Measurements from ENCODE around the gene MCF2L.

MCF2L gene

DNA sequence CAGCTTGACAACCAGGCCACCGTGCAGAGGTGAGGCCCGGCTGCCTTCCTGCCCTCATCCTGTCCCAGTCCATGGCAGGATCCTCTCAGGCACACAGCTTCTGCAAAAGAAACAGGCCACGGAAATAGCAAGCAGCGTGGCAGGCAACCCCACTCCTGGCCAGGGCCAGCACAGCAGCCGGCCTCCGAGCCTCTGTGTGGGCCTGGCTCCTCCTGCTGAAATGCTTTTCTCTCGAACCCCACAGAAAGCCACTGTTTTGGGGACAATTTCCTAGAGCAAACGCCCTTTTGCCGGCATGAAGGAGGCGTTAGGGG is 97.1 kb downstream of the MCF2L start:
- no CpG with 5 or more reads among the region's 10 CpGs for WGBS, 2 donors (ENCODE audit: extremely low coverage in 2 of 2, insufficient read length in 2 of 2, insufficient replicate concordance in 1 of 2)
- Histone ChIP-seq H2BK12ac (ENCODE audit: low read length) (no peak overlapping the region), H2BK120ac (ENCODE audit: low read depth, low read length) (no peak overlapping the region), H3K23ac (ENCODE audit: low read depth, low read length, poor library complexity) (peak overlapping the region; percentile 48), H3K27ac (replicated peaks; ENCODE audit: low read length) (no peak overlapping the region), H4K91ac (ENCODE audit: low read depth, low read length, poor library complexity) (no peak overlapping the region), H3K9me3 (replicated peaks in 1 of 2; ENCODE audit: control insufficient read depth in 2 of 2, insufficient read depth in 1 of 2, low read depth in 1 of 2, low read length in 2 of 2) (no peaks in the 10 kb centered on the region), H3K14ac (ENCODE audit: low read length) (no peak overlapping the region), H2AFZ (ENCODE audit: low read length) (no peak overlapping the region), H3K9ac (ENCODE audit: low read depth, low read length, poor library complexity) (no peak overlapping the region), H3K36me3 (replicated peaks in 1 of 2; ENCODE audit: control insufficient read depth in 2 of 2, insufficient read depth in 2 of 2, low read length in 2 of 2) (peaks cover 12 to 24% of the 10 kb centered on the region in 2 donors), H3K27me3 (ENCODE audit: control insufficient read depth in 3 of 3, insufficient read depth in 3 of 3, low read depth in 1 of 3, low read length in 3 of 3) (no peaks in the 10 kb centered on the region), H3K79me1 (ENCODE audit: low read depth, low read length) (peaks cover 5% of the 10 kb centered on the region), H2AK5ac (ENCODE audit: low read depth, low read length) (no peak overlapping the region), H2BK5ac (ENCODE audit: low read length) (no peak overlapping the region), H3K4me2 (ENCODE audit: insufficient read depth, low read length, poor library complexity, severe bottlenecking) (no peak overlapping the region), H3K4ac (ENCODE audit: low read length) (no peak overlapping the region), H4K8ac (ENCODE audit: low read depth, low read length) (no peak overlapping the region), H3K4me3 (ENCODE audit: low read length in 2 of 2) (no peak overlapping the region), H3K18ac (ENCODE audit: low read length) (no peak overlapping the region), H3K4me1 (ENCODE audit: control insufficient read depth in 2 of 2, insufficient read depth in 1 of 2, low read depth in 1 of 2, low read length in 2 of 2) (peaks cover 4 to 7% of the 10 kb centered on the region in 2 donors), H2BK15ac (ENCODE audit: low read length) (no peak overlapping the region)
- no peak for DNase-seq (ENCODE audit: low spot score)

DNA sequence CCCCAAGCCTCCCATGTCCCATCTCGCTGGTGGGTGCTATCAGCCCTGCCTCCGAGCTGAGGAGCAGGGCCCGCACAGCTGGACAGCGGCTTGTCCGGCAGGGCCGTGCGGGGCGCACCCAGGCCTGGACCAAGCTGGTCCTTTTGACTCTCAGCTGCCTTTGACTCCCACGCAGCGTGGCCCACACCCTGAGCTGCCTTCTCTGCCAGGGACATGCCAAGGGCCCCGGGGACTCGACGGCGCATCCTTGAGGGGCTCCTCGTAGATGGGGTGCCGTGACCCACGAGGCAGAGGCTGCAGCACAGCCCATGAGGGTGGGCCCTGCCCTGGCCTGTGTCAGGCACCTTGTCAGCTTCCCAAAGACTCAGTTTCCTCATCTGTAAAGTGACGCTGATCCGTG is 97.7 kb downstream of the MCF2L start:
- no CpG with 5 or more reads among the region's 19 CpGs for WGBS, 2 donors (ENCODE audit: extremely low coverage in 2 of 2, insufficient read length in 2 of 2, insufficient replicate concordance in 1 of 2)
- Histone ChIP-seq H3K9ac (ENCODE audit: low read depth, low read length, poor library complexity) (no peak overlapping the region), H2BK5ac (ENCODE audit: low read length) (no peak overlapping the region), H3K36me3 (replicated peaks in 1 of 2; ENCODE audit: control insufficient read depth in 2 of 2, insufficient read depth in 2 of 2, low read length in 2 of 2) (peaks cover 14 to 24% of the 10 kb centered on the region in 2 donors), H3K4me2 (ENCODE audit: insufficient read depth, low read length, poor library complexity, severe bottlenecking) (no peak overlapping the region), H2BK120ac (ENCODE audit: low read depth, low read length) (no peak overlapping the region), H4K8ac (ENCODE audit: low read depth, low read length) (peak overlapping the region; percentile 86), H3K27me3 (ENCODE audit: control insufficient read depth in 3 of 3, insufficient read depth in 3 of 3, low read depth in 1 of 3, low read length in 3 of 3) (no peaks in the 10 kb centered on the region), H4K91ac (ENCODE audit: low read depth, low read length, poor library complexity) (no peak overlapping the region), H2AK5ac (ENCODE audit: low read depth, low read length) (no peak overlapping the region), H3K14ac (ENCODE audit: low read length) (no peak overlapping the region), H3K4me1 (ENCODE audit: control insufficient read depth in 2 of 2, insufficient read depth in 1 of 2, low read depth in 1 of 2, low read length in 2 of 2) (peaks cover 4 to 7% of the 10 kb centered on the region in 2 donors), H3K4ac (ENCODE audit: low read length) (no peak overlapping the region), H3K23ac (ENCODE audit: low read depth, low read length, poor library complexity) (peak overlapping the region; percentile 73), H3K27ac (replicated peaks; ENCODE audit: low read length) (no peak overlapping the region), H2BK15ac (ENCODE audit: low read length) (no peak overlapping the region), H3K79me1 (ENCODE audit: low read depth, low read length) (peaks cover 5% of the 10 kb centered on the region), H3K9me3 (replicated peaks in 1 of 2; ENCODE audit: control insufficient read depth in 2 of 2, insufficient read depth in 1 of 2, low read depth in 1 of 2, low read length in 2 of 2) (peaks cover 0 to under 1% of the 10 kb centered on the region in 2 donors), H3K4me3 (ENCODE audit: low read length in 2 of 2) (no peak overlapping the region), H2AFZ (ENCODE audit: low read length) (no peak overlapping the region), H2BK12ac (ENCODE audit: low read length) (no peak overlapping the region), H3K18ac (ENCODE audit: low read length) (peak overlapping the region; percentile 13)
- no peak for DNase-seq (ENCODE audit: low spot score)

DNA sequence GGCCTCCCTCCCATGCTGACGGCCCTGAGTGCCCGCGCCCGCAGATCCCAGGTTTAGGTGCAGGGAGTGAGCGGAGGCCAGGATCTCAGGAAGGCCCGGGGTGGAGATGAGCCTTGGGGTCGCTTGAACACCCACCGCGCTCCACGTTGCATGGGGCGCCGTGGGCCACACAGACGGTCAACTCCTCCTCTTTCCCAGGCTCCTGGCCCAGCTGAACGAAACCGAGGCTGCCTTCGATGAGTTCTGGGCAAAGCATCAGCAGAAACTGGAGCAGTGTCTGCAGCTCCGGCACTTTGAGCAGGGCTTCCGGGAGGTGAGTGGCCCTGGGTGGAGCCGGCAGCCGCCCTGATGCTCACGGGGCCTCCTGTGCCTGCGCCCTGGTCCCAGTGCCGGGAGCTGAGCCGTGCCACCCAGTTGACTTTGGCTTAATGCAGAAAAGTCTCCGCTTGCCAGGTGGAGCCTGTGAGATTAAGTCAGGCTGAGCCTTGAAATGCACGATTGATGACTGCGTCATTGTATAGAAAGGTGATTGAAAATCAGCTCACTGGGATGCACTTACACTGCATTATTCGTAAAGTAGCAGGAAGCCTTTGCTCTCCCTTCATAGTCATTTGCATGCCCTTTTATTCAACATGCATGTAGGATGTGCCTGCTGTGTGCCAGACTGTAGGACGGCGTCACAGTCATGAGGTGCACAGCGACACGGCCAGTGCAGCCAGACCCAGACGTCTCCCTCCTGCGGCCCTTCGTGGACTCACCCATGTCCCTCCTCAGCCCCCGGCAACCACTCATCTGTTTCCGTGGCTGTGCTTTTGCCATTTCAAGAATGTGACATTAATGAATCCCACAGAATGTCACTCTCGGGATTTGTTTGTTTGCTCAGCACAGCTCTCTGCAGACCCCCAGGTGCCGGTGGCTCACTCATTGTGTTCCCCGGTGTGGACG is 101.1 kb downstream of the MCF2L start:
- Histone ChIP-seq H3K4me2 (ENCODE audit: insufficient read depth, low read length, poor library complexity, severe bottlenecking) (no peak overlapping the region), H3K27ac (replicated peaks; ENCODE audit: low read length) (no peak overlapping the region), H3K4ac (ENCODE audit: low read length) (no peak overlapping the region), H3K14ac (ENCODE audit: low read length) (peak overlapping the region; percentile 21), H3K9ac (ENCODE audit: low read depth, low read length, poor library complexity) (peak overlapping the region; percentile 63), H3K18ac (ENCODE audit: low read length) (no peak overlapping the region), H3K27me3 (ENCODE audit: control insufficient read depth in 3 of 3, insufficient read depth in 3 of 3, low read depth in 1 of 3, low read length in 3 of 3) (no peaks in the 10 kb centered on the region), H3K9me3 (replicated peaks in 1 of 2; ENCODE audit: control insufficient read depth in 2 of 2, insufficient read depth in 1 of 2, low read depth in 1 of 2, low read length in 2 of 2) (peaks cover 0 to 5% of the 10 kb centered on the region in 2 donors), H3K79me1 (ENCODE audit: low read depth, low read length) (peaks cover 5% of the 10 kb centered on the region), H2AFZ (ENCODE audit: low read length) (no peak overlapping the region), H3K23ac (ENCODE audit: low read depth, low read length, poor library complexity) (no peak overlapping the region), H3K4me3 (ENCODE audit: low read length in 2 of 2) (no peak overlapping the region), H4K91ac (ENCODE audit: low read depth, low read length, poor library complexity) (no peak overlapping the region), H2BK5ac (ENCODE audit: low read length) (no peak overlapping the region), H2BK120ac (ENCODE audit: low read depth, low read length) (no peak overlapping the region), H2BK12ac (ENCODE audit: low read length) (peak overlapping the region; percentile 41), H2BK15ac (ENCODE audit: low read length) (no peak overlapping the region), H3K4me1 (ENCODE audit: control insufficient read depth in 2 of 2, insufficient read depth in 1 of 2, low read depth in 1 of 2, low read length in 2 of 2) (peaks cover 2 to 7% of the 10 kb centered on the region in 2 donors), H4K8ac (ENCODE audit: low read depth, low read length) (peak overlapping the region; percentile 3), H3K36me3 (replicated peaks in 1 of 2; ENCODE audit: control insufficient read depth in 2 of 2, insufficient read depth in 2 of 2, low read length in 2 of 2) (peaks cover 21 to 22% of the 10 kb centered on the region in 2 donors), H2AK5ac (ENCODE audit: low read depth, low read length) (no peak overlapping the region)
- no peak for DNase-seq (ENCODE audit: low spot score)
- no CpG with 5 or more reads among the region's 41 CpGs for WGBS, 2 donors (ENCODE audit: extremely low coverage in 2 of 2, insufficient read length in 2 of 2, insufficient replicate concordance in 1 of 2)

DNA sequence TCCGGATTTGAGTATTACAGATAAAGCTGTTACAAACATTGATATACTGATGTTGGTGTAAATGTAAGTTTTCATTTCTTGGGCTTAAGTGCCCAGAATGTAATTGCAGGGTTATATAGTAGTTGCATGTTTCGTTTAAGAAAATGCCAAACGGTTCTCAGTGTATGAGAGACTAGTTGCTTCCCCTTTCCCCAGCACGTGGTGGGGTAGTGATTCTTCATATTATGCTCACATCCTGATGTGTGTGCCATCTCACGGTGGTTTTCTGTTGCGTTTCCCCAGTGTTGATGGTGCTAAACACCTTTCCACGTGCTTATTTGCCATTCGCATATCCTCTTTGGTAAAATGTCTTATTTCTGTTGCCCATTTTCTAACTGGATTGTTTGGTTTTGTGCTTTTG is 101.8 kb downstream of the MCF2L start:
- H3K4me1 ChIP-seq (ENCODE audit: control insufficient read depth in 2 of 2, insufficient read depth in 1 of 2, low read depth in 1 of 2, low read length in 2 of 2) = peaks cover 2 to 7% of the 10 kb centered on the region in 2 donors
- H2AFZ ChIP-seq (ENCODE audit: low read length) = no peak overlapping the region
- no peak overlapping the region for H3K27ac ChIP-seq (replicated peaks; ENCODE audit: low read length)
- H2BK15ac ChIP-seq (ENCODE audit: low read length) = no peak overlapping the region
- no peak overlapping the region for H3K9ac ChIP-seq (ENCODE audit: low read depth, low read length, poor library complexity)
- peaks cover 21 to 25% of the 10 kb centered on the region in 2 donors for H3K36me3 ChIP-seq (replicated peaks in 1 of 2; ENCODE audit: control insufficient read depth in 2 of 2, insufficient read depth in 2 of 2, low read length in 2 of 2)
- no peak overlapping the region for H2BK12ac ChIP-seq (ENCODE audit: low read length)
- H3K14ac ChIP-seq (ENCODE audit: low read length) = no peak overlapping the region
- no peak overlapping the region for H2BK120ac ChIP-seq (ENCODE audit: low read depth, low read length)
- no peak overlapping the region for H4K8ac ChIP-seq (ENCODE audit: low read depth, low read length)
- no peaks in the 10 kb centered on the region for H3K27me3 ChIP-seq (ENCODE audit: control insufficient read depth in 3 of 3, insufficient read depth in 3 of 3, low read depth in 1 of 3, low read length in 3 of 3)
- H4K91ac ChIP-seq (ENCODE audit: low read depth, low read length, poor library complexity) = no peak overlapping the region
- H2AK5ac ChIP-seq (ENCODE audit: low read depth, low read length) = no peak overlapping the region
- no peak overlapping the region for H3K4ac ChIP-seq (ENCODE audit: low read length)
- no CpG with 5 or more reads among the region's 8 CpGs for WGBS, 2 donors (ENCODE audit: extremely low coverage in 2 of 2, insufficient read length in 2 of 2, insufficient replicate concordance in 1 of 2)
- no peak overlapping the region for H3K4me3 ChIP-seq (ENCODE audit: low read length in 2 of 2)
- peaks cover 0 to 5% of the 10 kb centered on the region in 2 donors for H3K9me3 ChIP-seq (replicated peaks in 1 of 2; ENCODE audit: control insufficient read depth in 2 of 2, insufficient read depth in 1 of 2, low read depth in 1 of 2, low read length in 2 of 2)
- peaks cover 5% of the 10 kb centered on the region for H3K79me1 ChIP-seq (ENCODE audit: low read depth, low read length)
- no peak overlapping the region for H3K4me2 ChIP-seq (ENCODE audit: insufficient read depth, low read length, poor library complexity, severe bottlenecking)
- no peak overlapping the region for H2BK5ac ChIP-seq (ENCODE audit: low read length)
- no peak for DNase-seq (ENCODE audit: low spot score)
- no peak overlapping the region for H3K18ac ChIP-seq (ENCODE audit: low read length)
- H3K23ac ChIP-seq (ENCODE audit: low read depth, low read length, poor library complexity) = no peak overlapping the region

Measured in neuronal stem cell (in vitro differentiated cells).